Measurements from ENCODE around the gene NEK3. TPM values are rescaled to one million over a fixed set of nuclear protein-coding genes. Genes with fewer than 3 reads are reported as not detected.
"Not testable (repeated sequence)": the region's sequence is repeated elsewhere in the genome, so short reads cannot be mapped to it uniquely, and the experiment has no call there.

NEK3 gene
- total RNA-seq (2021), result 13.3 and 17.9 TPM in 2 replicates
- long read RNA-seq, transcript NEK3-205 (16 exons, 2,396 nt), result major isoform, 8 of 54 reads
- long read RNA-seq, partial matches to known transcripts, result 9 of 54 reads
- long read RNA-seq, other reads (novel, unspliced or antisense), result 37 of 54 reads

DNA sequence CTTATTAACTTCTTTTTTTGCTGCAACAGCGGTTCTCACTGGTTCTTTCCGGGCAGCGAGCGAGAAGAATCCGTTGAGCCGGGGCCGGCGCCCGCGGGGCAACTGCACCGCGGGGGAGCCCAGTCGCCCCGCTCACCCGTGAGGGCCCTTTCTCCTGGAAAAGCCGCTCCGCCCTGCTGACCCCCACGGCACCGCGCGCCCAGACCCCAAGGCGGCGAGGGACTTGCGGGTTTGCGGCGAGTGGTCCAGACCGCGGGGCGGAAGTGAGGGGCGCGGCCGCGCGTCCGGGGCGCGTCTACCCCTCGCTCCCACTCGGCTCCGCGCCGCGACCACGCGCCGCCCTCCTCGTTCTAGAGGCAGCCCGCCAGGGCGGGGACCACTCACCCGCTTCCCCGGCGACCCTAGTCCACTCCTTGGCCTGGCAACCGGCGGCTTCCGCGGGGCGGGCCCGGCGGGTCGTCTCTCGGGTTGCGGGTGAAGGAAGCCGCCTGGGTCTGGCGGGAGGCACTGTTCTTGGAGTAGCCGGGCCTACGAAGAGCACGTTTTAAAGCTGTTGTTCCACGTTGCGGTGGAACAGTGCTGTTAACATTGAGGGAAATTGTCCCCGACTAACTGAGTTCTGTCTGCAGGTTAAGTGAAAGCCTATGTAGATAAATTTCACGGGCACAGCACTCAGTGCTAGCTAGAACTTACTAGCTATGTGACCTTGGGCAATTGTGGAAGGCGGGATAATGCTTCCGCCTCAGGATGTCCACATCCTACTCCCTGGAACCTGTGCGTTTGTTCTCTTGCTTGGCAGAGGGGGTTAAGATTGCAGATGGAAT is at the start of gene NEK3:
Gene NEK3, minus strand, starts transcription at position 439 of the 824 bp plus-strand sequence. CDS start 3,406 bp downstream, outside the sequence.
- peak within 1 kb of the TSS; percentile 50 for H3K9ac ChIP-seq (ENCODE audit: extremely low read depth, insufficient read length, low read length)
- 0 out of 7 replicates have a peak within 1 kb of the TSS, but pooled peaks of 1 of the 3 experiments have one; percentile 13 for H3K27ac Mint-ChIP-seq
- H3K4me2 ChIP-seq (ENCODE audit: insufficient read depth, insufficient read length, low read length), result peak within 1 kb of the TSS; percentile 95
- no peaks in the 10 kb centered on the region for H3K79me2 ChIP-seq (ENCODE audit: insufficient read depth, low read length)
- peak within 1 kb of the TSS; percentile 82; the same call in 1 of the 2 replicates for H3K14ac ChIP-seq (ENCODE audit: insufficient read depth, low read length)
- peaks cover 5% of the 10 kb centered on the region for H3K23me2 ChIP-seq (ENCODE audit: insufficient read length, low read depth, low read length, poor library complexity, severe bottlenecking)
- H4K91ac ChIP-seq (ENCODE audit: insufficient read length, low read depth, low read length), result no peak within 1 kb of the TSS
- no peaks in the 10 kb centered on the region for H4K20me1 ChIP-seq (ENCODE audit: control insufficient read depth, insufficient read depth, insufficient read length)
- no peak within 1 kb of the TSS for H2BK15ac ChIP-seq (ENCODE audit: low read depth, low read length)
- no peak within 1 kb of the TSS for H3K18ac ChIP-seq (ENCODE audit: insufficient read length, low read depth, low read length)
- TF ChIP-seq CTCF (conservative IDR thresholded peaks at IDR 0.05), result no peak
- H2BK20ac ChIP-seq (ENCODE audit: low read depth, low read length, poor library complexity, severe bottlenecking), result no peak within 1 kb of the TSS
- H3K4me1 Mint-ChIP-seq, result peaks cover 30 to 36% of the 10 kb centered on the region in 2 experiments
- no peak within 1 kb of the TSS for H2BK5ac ChIP-seq (ENCODE audit: insufficient read length, low read length)
- H2BK12ac ChIP-seq (ENCODE audit: insufficient read length, low read depth, low read length), result no peak within 1 kb of the TSS
- H4K8ac ChIP-seq (replicated peaks; ENCODE audit: insufficient read length, low read depth, low read length), result no peak within 1 kb of the TSS
- H3K56ac ChIP-seq (ENCODE audit: insufficient read length, low read depth, low read length), result no peak within 1 kb of the TSS
- peak within 1 kb of the TSS; percentile 83 to 93 for H3K4me3 Mint-ChIP-seq
- peaks cover 0 to 6% of the 10 kb centered on the region in 2 experiments; a peak in 3 of 5 replicates for H3K9me3 Mint-ChIP-seq
- H4K5ac ChIP-seq (ENCODE audit: insufficient read length, low read depth, low read length), result no peak within 1 kb of the TSS
- DNase-seq, result peak; percentile 71
- H2BK120ac ChIP-seq (ENCODE audit: low read depth, low read length, poor library complexity, severe bottlenecking), result no peak within 1 kb of the TSS
- no peak within 1 kb of the TSS for H3K23ac ChIP-seq (ENCODE audit: insufficient read length, low read depth, low read length)
- H3K9me3 ChIP-seq (ENCODE audit: control insufficient read depth, low read depth, low read length), result no peaks in the 10 kb centered on the region
- peaks cover 3% of the 10 kb centered on the region; the same call in 1 of the 2 replicates for H3K4me1 ChIP-seq (ENCODE audit: insufficient read depth, low read length)
- H2AFZ ChIP-seq (ENCODE audit: low read length), result peak within 1 kb of the TSS; percentile 69
- peaks cover 12% of the 10 kb centered on the region for H3K27me3 Mint-ChIP-seq (ENCODE audit: low read depth)
- WGBS (ENCODE audit: extremely low coverage, insufficient read length, low lambda C conversion rate), result no CpG with 5 or more reads among the region's 74 CpGs
- H3T11ph ChIP-seq (ENCODE audit: low read length), result no peak within 1 kb of the TSS
- H3K79me1 ChIP-seq (ENCODE audit: insufficient read depth, low read depth, low read length, poor library complexity, severe bottlenecking), result no peaks in the 10 kb centered on the region
- H3K27ac ChIP-seq (ENCODE audit: insufficient read length, low read depth, low read length), result no peak within 1 kb of the TSS
- H3K27me3 ChIP-seq (ENCODE audit: insufficient read depth, low read length), result no peaks in the 10 kb centered on the region; the same call in 1 of the 2 replicates
- H3K36me3 Mint-ChIP-seq (ENCODE audit: insufficient read depth in 1 of 3, low read depth in 3 of 3), result peaks cover 2 to 6% (median 5%) of the 10 kb centered on the region in 3 experiments; a peak in 5 of 7 replicates
- no peak within 1 kb of the TSS for H2AK5ac ChIP-seq (ENCODE audit: insufficient read length, low read length)
- no peak within 1 kb of the TSS for H3K4ac ChIP-seq (ENCODE audit: low read depth, low read length)

GRCh38 chr13:52208384-52208783 is 49.0 kb upstream of the NEK3 start:
- not testable (repeated sequence) for H3K4me2 ChIP-seq (ENCODE audit: insufficient read depth, insufficient read length, low read length); H3K56ac ChIP-seq (ENCODE audit: insufficient read length, low read depth, low read length); H3K27me3 ChIP-seq (ENCODE audit: insufficient read depth, low read length); H3K79me1 ChIP-seq (ENCODE audit: insufficient read depth, low read depth, low read length, poor library complexity, severe bottlenecking); H3K9me3 ChIP-seq (ENCODE audit: control insufficient read depth, low read depth, low read length); H3K4me1 Mint-ChIP-seq; H3K9me3 Mint-ChIP-seq; H3K27me3 Mint-ChIP-seq (ENCODE audit: low read depth); H3K18ac ChIP-seq (ENCODE audit: insufficient read length, low read depth, low read length); H4K91ac ChIP-seq (ENCODE audit: insufficient read length, low read depth, low read length); H3K4ac ChIP-seq (ENCODE audit: low read depth, low read length); H2BK120ac ChIP-seq (ENCODE audit: low read depth, low read length, poor library complexity, severe bottlenecking); H4K8ac ChIP-seq (replicated peaks; ENCODE audit: insufficient read length, low read depth, low read length); H4K20me1 ChIP-seq (ENCODE audit: control insufficient read depth, insufficient read depth, insufficient read length); H3K14ac ChIP-seq (ENCODE audit: insufficient read depth, low read length); H4K5ac ChIP-seq (ENCODE audit: insufficient read length, low read depth, low read length); H3K23me2 ChIP-seq (ENCODE audit: insufficient read length, low read depth, low read length, poor library complexity, severe bottlenecking); H2BK12ac ChIP-seq (ENCODE audit: insufficient read length, low read depth, low read length); H3K36me3 Mint-ChIP-seq (ENCODE audit: insufficient read depth in 1 of 3, low read depth in 3 of 3); H2BK15ac ChIP-seq (ENCODE audit: low read depth, low read length); H3K9ac ChIP-seq (ENCODE audit: extremely low read depth, insufficient read length, low read length); H3K79me2 ChIP-seq (ENCODE audit: insufficient read depth, low read length); H3K4me3 Mint-ChIP-seq; H2AFZ ChIP-seq (ENCODE audit: low read length); DNase-seq; H2BK20ac ChIP-seq (ENCODE audit: low read depth, low read length, poor library complexity, severe bottlenecking); H3K27ac ChIP-seq (ENCODE audit: insufficient read length, low read depth, low read length); H3K27ac Mint-ChIP-seq; H3K4me1 ChIP-seq (ENCODE audit: insufficient read depth, low read length); H2BK5ac ChIP-seq (ENCODE audit: insufficient read length, low read length); H3K23ac ChIP-seq (ENCODE audit: insufficient read length, low read depth, low read length); H3T11ph ChIP-seq (ENCODE audit: low read length); H2AK5ac ChIP-seq (ENCODE audit: insufficient read length, low read length)
- WGBS (ENCODE audit: extremely low coverage, insufficient read length, low lambda C conversion rate), result no CpG with 5 or more reads among the region's 6 CpGs
